GM12865 (cell line): Measurements from ENCODE around the gene RNLS.

Source experiments
- DNase-seq: peaks from one replicate; pipeline ENCODE4 v3.0.0; 2010; ENCODE audit warnings: low read depth
- H3K4me3 ChIP-seq: 2 replicates; pipeline ENCODE4 v1.5.1; 2011; ENCODE audit warnings: mild to moderate bottlenecking, low read depth, low read length, control low read depth
- TF ChIP-seq, protein P1 (sequence below): IDR thresholded peaks from 2 replicates; pipeline ENCODE4 v1.5.1; 2011; ENCODE audit warnings: low read length, control low read depth, low read depth, inconsistent platforms; ENCODE audit not compliant: insufficient read depth; ENCODE audit errors: missing control alignments

Gene RNLS

DNA sequence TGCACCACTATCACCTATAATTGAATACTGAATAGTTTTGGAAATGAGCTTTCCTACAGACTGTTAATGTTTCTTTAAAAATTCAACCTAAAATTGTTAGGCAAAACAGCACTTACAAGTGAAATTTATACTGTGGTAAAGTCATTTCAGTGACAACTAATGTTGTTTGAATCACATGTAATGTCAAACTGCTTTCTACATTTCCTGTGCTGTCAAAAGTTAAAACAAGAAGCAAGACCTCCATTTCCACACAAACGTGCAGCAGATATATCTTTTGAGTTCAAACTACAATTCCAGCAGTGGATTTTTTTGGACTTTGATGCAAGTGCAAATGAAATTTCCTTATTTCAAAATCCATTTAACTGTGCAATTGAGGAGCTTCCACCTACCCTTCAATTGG lies 199.8 kb downstream of the RNLS start:
- no peak for DNase-seq
- TF ChIP-seq, protein P1, sequence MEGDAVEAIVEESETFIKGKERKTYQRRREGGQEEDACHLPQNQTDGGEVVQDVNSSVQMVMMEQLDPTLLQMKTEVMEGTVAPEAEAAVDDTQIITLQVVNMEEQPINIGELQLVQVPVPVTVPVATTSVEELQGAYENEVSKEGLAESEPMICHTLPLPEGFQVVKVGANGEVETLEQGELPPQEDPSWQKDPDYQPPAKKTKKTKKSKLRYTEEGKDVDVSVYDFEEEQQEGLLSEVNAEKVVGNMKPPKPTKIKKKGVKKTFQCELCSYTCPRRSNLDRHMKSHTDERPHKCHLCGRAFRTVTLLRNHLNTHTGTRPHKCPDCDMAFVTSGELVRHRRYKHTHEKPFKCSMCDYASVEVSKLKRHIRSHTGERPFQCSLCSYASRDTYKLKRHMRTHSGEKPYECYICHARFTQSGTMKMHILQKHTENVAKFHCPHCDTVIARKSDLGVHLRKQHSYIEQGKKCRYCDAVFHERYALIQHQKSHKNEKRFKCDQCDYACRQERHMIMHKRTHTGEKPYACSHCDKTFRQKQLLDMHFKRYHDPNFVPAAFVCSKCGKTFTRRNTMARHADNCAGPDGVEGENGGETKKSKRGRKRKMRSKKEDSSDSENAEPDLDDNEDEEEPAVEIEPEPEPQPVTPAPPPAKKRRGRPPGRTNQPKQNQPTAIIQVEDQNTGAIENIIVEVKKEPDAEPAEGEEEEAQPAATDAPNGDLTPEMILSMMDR: no peak

DNA sequence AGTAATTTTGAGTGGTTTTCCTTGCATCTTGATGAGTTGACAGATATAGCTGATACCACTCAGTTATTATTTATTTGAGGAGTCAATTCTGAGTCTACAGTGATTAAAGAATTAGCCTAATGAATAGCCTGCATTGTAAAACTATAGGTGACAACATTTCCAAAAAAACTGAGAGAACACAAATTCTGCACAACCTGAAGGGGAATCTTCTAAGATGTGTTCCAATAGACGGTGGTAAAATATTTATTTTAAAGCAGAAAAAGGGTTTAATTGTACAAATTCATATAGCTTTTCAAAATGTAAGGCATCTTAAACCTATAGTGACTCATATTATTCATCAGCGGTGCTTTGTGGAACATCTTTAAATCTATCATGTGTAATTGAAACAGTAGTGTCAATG lies 200.4 kb downstream of the RNLS start:
- H3K4me3 ChIP-seq: no peak overlapping the region
- TF ChIP-seq, protein P1: no peak
- DNase-seq: no peak

More for the DNA sequence above, 199.8 kb downstream of the RNLS start:
- H3K4me3 ChIP-seq: no peak overlapping the region

DNA sequence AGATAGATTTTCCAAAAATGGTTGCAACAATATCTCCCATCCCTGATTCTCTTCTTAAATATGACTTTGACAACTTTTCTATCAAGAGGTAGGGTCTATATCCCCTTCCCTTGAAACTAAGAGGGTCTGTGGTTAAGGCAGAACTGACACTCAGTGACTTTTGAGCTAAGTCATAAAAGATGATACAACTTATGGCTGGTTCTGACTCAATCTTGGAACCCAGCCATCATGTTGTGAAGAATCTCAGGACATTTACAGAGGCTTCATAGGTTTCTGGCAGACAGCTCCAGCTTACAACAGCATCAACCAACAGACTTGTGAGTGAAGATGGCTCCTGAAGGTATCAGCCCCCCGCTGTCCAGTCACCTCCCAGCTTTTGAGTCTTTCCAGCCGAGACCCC lies 203.5 kb downstream of the RNLS start:
- no peak overlapping the region for H3K4me3 ChIP-seq
- no peak for DNase-seq
- TF ChIP-seq, protein P1: no peak

DNA sequence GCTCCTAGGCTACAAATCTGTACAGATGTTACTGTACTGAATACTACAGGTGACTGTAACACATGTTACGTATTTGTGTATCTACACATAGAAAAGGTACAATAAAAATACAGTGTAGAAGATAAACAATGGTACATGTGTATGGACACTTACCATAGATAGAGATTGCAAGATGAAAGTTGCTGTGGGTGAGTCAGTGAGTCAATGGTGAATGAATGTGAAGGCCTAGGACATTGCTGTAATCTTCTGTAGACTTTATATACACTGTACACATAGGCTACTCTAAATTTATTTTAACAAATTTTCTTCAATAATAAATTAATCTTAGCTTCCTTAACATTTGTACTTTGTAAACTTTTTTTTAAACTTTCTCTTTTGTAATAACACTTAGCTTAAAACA lies 205.6 kb downstream of the RNLS start:
- DNase-seq: no peak
- TF ChIP-seq, protein P1: no peak
- no peak overlapping the region for H3K4me3 ChIP-seq

DNA sequence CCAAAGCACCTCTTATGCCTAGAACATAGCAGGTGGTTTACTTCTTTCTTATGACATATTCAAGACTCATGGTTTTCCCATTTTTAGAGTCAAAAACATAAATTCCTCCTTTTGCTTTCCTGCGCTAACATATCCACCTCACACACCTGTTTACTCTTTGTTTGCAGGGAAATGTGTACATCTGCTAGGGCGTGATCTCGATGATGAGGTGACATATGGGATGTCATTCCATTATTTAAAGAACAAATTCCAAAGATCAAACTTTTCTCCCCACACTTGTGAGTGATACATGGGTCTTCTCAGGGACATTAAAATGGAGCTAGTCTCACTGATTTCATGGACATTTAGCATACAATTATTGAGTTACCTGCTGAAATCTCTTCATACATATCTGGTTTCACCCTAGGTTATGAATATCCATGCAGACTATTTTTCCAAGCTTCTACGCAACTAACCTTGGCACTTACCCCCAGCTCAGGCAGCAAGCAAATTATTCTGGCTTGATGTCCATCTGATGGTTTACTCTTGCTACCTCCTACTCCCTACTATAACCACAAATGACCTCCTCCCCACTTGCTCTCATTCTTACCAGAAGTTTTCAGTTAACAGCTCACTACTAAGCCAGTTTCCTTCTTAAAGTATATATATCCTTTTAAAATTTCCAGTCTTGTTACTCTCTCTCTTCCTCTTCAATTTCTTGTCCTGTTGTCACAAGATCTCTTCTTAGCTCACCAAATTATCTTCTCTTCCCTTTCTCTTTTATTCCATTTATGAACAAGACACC lies 208.5 kb downstream of the RNLS start:
- TF ChIP-seq, protein P1: no peak
- no peak for DNase-seq
- no peak overlapping the region for H3K4me3 ChIP-seq

DNA sequence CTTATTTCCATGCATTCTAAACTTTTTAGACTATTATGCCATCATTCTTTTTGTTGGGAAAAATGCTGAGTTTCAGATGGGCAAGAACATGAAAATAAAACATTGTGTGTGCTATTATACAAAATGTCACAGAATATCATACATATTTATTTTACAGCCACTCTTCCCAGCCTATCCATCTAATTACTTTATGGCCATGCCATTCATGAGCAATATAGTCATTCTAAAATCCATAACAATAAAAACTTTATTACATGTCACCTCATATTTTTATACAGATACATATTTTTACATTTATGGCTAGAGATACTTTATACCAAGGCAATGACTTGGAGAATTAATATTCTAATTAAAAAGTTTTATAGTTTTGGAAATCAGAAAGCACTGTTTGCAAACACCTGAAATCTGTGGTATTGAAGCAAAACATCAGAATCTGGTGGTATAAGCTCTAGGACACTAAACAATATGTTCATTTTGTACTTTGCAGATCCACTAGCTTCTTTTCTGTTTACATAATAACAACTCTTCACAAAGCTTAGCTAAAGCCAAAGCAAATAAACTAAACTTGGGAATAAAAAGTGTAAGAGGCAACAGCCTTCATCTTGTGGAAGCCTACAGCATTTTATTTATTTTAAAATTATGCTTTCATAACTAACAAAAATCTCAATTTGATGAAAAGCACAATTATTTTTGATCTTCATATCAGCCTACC lies 210.1 kb downstream of the RNLS start:
- no peak for DNase-seq
- TF ChIP-seq, protein P1: no peak

More for the DNA sequence above, 210.1 kb downstream of the RNLS start:
- no peak overlapping the region for H3K4me3 ChIP-seq
